ENCODE results near the gene METRN.

METRN gene

DNA sequence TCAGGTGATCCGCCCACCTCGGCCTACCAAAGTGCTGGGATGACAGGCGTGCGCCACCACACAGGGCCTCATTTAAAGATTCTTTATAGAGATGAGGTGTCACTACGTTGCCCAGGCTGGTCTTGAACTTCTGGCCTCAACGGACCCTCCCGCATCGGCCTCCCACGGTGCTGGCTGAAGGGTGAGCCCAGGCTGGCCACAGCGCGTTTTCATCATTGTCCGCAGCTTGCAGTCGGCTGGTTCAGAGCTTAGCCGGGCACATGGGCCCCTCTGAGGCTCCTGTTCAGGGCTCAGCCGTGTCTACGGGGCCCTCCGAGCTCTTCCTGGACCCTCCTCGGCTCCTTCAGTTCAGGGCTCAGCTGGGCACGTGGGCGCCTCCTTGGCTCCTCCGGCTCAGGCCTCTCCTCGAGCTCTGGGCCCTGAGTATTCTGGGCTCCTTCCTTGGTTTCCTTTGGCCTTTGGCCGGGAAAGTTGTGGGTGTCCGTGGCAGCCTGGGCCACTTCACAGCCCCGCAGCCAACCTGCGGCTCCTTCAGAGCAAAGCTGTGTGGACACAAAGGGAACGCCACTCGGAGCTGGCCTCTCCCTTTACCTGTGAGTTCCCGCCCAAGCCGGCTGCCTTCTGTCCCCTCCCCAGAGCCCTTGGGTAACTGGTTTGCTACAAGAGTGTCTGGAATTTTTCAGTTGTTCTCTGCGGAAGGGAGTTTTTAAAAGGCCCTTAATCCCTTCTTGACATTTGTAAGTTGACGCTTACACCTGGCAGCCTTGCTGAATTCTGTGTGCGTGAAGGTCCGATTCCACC, 44.4 kb downstream of the METRN start:
- Histone ChIP-seq H3K27me3 (ENCODE audit: control insufficient read depth, insufficient read depth, low read length) (no peaks in the 10 kb centered on the region), H3K36me3 (ENCODE audit: control insufficient read depth, insufficient read depth, low read length) (no peaks in the 10 kb centered on the region), H3K9ac (no peak overlapping the region), H3K4me2 (ENCODE audit: low read length) (no peak overlapping the region), H3K4me1 (no peaks in the 10 kb centered on the region), H3K27ac (no peak overlapping the region), H3K4me3 (ENCODE audit: low read depth, low read length) (no peak overlapping the region), H3K9me3 (ENCODE audit: control insufficient read depth, low read length) (no peaks in the 10 kb centered on the region), H2AFZ (no peak overlapping the region), H3K79me2 (no peaks in the 10 kb centered on the region)
- TF ChIP-seq, protein P1, sequence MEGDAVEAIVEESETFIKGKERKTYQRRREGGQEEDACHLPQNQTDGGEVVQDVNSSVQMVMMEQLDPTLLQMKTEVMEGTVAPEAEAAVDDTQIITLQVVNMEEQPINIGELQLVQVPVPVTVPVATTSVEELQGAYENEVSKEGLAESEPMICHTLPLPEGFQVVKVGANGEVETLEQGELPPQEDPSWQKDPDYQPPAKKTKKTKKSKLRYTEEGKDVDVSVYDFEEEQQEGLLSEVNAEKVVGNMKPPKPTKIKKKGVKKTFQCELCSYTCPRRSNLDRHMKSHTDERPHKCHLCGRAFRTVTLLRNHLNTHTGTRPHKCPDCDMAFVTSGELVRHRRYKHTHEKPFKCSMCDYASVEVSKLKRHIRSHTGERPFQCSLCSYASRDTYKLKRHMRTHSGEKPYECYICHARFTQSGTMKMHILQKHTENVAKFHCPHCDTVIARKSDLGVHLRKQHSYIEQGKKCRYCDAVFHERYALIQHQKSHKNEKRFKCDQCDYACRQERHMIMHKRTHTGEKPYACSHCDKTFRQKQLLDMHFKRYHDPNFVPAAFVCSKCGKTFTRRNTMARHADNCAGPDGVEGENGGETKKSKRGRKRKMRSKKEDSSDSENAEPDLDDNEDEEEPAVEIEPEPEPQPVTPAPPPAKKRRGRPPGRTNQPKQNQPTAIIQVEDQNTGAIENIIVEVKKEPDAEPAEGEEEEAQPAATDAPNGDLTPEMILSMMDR (IDR thresholded peaks at IDR 0.05), result no peak

DNA sequence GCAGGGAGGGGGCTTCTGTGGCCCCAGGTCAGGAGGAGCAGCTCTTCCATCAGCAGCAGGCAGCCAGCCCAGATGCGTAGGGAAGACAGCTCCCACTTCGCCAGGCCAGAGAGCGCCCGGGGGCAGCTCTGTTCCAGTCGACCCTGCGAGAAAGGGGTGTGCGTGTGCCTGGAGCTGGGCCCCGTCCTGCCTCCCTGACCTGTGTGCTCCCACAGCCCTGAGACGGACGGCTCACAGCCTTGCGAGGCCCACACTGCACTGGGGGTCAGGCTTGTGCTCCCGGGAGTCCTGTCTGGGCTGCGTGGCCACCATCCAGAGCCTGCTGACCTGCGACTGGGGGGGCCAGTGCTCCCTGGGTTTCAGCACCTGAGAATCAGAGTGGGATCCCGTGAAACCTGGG, 45.1 kb downstream of the METRN start:
- Histone ChIP-seq H3K79me2 (no peaks in the 10 kb centered on the region), H3K36me3 (ENCODE audit: control insufficient read depth, insufficient read depth, low read length) (no peaks in the 10 kb centered on the region), H3K4me3 (ENCODE audit: low read depth, low read length) (no peak overlapping the region), H2AFZ (no peak overlapping the region), H3K27me3 (ENCODE audit: control insufficient read depth, insufficient read depth, low read length) (no peaks in the 10 kb centered on the region), H3K4me2 (ENCODE audit: low read length) (no peak overlapping the region), H3K9ac (no peak overlapping the region), H3K4me1 (no peaks in the 10 kb centered on the region), H3K9me3 (ENCODE audit: control insufficient read depth, low read length) (no peaks in the 10 kb centered on the region), H3K27ac (no peak overlapping the region)
- TF ChIP-seq, protein P1 (IDR thresholded peaks at IDR 0.05), result no peak

DNA sequence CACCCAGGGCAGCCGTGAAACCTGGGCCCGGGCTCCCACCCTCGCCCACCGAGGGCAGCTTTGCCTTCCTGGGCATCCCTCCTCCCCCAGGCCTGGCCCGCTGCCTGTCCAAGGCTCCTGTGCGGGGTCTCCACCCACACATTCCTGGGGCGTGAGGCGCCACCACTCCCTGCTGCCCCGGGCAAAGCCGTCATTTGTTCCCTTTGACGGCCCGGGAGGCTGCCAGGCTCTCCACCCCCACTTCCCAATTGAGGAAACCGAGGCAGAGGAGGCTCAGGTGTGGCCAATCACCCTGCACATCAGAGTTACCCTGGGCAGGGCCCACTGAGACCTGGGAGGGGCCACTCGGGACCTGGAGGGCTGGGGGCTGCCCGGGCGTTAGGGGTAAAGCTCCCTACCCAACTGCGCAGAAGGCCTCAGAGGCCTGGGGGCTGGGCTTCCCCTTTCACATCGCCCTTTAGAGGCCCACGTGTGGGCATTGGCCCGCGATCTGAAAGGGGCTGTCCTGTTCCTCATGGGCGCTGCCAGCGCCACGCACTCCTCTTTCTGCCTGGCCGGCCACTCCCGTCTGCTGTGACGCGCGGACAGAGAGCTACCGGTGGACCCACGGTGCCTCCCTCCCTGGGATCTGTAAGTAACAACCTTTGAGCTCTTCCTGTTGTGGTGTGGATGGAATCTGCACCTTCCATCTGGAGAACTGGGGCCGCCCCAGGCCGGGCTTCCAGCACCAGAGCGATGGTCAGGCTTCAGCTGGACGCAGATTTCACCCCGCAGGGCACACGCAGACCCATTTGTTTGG, 45.8 kb downstream of the METRN start, which contains the start of gene MSLN:
Gene MSLN (plus strand): TSS at position 190 of the 799 bp plus-strand sequence. CDS start 1,947 bp downstream, outside the sequence.
- TF ChIP-seq, protein P1 (IDR thresholded peaks at IDR 0.05), result no peak
- H3K4me1 ChIP-seq, result no peaks in the 10 kb centered on the region
- no peak within 1 kb of the TSS for H3K27ac ChIP-seq
- no peaks in the 10 kb centered on the region for H3K36me3 ChIP-seq (ENCODE audit: control insufficient read depth, insufficient read depth, low read length)
- no peaks in the 10 kb centered on the region for H3K9me3 ChIP-seq (ENCODE audit: control insufficient read depth, low read length)
- H3K9ac ChIP-seq, result no peak within 1 kb of the TSS
- no peak within 1 kb of the TSS for H3K4me2 ChIP-seq (ENCODE audit: low read length)
- no peaks in the 10 kb centered on the region for H3K27me3 ChIP-seq (ENCODE audit: control insufficient read depth, insufficient read depth, low read length)
- no peak within 1 kb of the TSS for H3K4me3 ChIP-seq (ENCODE audit: low read depth, low read length)
- no peak within 1 kb of the TSS for H2AFZ ChIP-seq
- H3K79me2 ChIP-seq, result no peaks in the 10 kb centered on the region

DNA sequence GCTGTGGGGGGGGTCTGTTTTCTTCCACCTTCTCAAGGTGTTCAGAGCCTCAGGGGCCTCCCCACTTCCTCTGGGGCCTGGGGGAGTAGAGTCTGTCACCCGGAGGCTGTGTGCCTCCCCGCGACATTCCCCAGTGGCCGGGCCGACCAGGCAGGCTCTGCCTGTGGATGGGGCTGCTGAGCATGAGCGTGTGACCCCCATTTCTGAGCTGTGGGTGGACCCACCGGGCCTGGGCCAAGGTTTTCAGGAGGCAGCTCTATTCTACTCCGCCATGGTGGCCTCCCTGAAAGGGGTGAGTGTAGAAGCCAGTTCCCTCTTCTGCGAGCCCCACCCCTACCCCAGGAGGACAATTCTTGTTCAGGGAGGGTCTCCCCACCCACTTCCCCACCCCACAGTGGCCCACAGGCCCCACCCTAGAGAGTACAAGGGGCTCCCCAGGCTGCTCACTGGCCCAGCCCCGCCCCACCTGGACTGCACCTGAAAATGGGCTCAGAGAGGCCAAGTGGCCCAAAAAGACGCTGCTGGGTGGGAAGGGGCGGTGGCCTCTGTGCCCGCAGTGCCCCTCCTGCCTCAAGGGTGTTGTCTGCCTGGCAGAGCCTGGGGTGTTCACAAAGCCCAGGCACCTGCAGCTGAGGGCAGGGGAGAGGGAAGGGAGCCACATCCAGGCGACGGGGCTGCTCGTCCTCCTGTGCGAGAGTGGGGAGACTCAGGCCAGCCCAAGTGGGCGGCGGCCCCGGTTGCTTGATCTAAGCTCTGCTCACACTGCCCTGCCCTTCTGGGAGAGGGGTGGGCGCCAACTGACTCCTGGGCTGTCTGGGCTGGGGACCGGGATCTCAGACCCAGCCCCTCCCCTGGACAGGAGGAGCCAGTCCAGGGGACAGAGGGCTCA, 47.0 kb downstream of the METRN start:
- Histone ChIP-seq H3K9ac (no peak overlapping the region), H2AFZ (no peak overlapping the region), H3K9me3 (ENCODE audit: control insufficient read depth, low read length) (no peaks in the 10 kb centered on the region), H3K27me3 (ENCODE audit: control insufficient read depth, insufficient read depth, low read length) (no peaks in the 10 kb centered on the region), H3K4me2 (ENCODE audit: low read length) (no peak overlapping the region), H3K4me3 (ENCODE audit: low read depth, low read length) (no peak overlapping the region), H3K36me3 (ENCODE audit: control insufficient read depth, insufficient read depth, low read length) (no peaks in the 10 kb centered on the region), H3K79me2 (no peaks in the 10 kb centered on the region), H3K4me1 (no peaks in the 10 kb centered on the region), H3K27ac (no peak overlapping the region)
- TF ChIP-seq, protein P1 (IDR thresholded peaks at IDR 0.05), result no peak
